HEK293 (cell line): Measurements from ENCODE around the gene MYL10.
A peak's percentile ranks its signal among the peaks of the same experiment; 100 is the strongest.

Source experiments
- CTCF ChIA-PET: fragments of 350-600 bp; formaldehyde crosslinking; extraction: SDS; loops from one replicate; lab custom pipeline; 2021; ENCODE audit warnings: antibody characterized with exemption; lab: Yijun Ruan, JAX
- POLR2A ChIA-PET: fragments of 300-600 bp; formaldehyde crosslinking; extraction: SDS; loops from one replicate; lab custom pipeline; 2020; ENCODE audit warnings: antibody characterized with exemption, inconsistent platforms; lab: Yijun Ruan, JAX
- H3K27ac ChIP-seq: fragments of 200-500 bp; sonication (Bioruptor generic); 2 replicates; pipeline ENCODE4 v1.5.1; 2014; ENCODE audit warnings: low read depth, low read length, control low read depth, inconsistent platforms; ENCODE audit errors: extremely low read depth
- H3K36me3 ChIP-seq, 2 experiments: fragments of 200-500 bp in 1 of 2; sonication (Bioruptor generic) in 1 of 2; 1 replicate in 1 of 2; 2 replicates in 1 of 2; pipeline ENCODE4 v1.5.1; 2014 to 2017; ENCODE audit warnings: inconsistent platforms in 2 of 2, low read length in 2 of 2; ENCODE audit not compliant: control insufficient read depth in 2 of 2, insufficient read depth in 1 of 2
- H3K4me1 ChIP-seq: fragments of 200-500 bp; sonication (Bioruptor generic); 2 replicates; pipeline ENCODE4 v1.5.1; 2014; ENCODE audit warnings: mild to moderate bottlenecking, low read length, inconsistent platforms; ENCODE audit not compliant: control insufficient read depth, insufficient read depth
- H3K4me3 ChIP-seq: 2 replicates; pipeline ENCODE4 v1.5.1; 2011; ENCODE audit warnings: low read depth, mild to moderate bottlenecking, control low read depth, low read length, moderate library complexity
- H3K9me3 ChIP-seq: fragments of 200-500 bp; sonication (Bioruptor generic); 2 replicates; pipeline ENCODE4 v1.5.1; 2014; ENCODE audit warnings: low read depth, low read length, inconsistent platforms; ENCODE audit not compliant: control insufficient read depth, insufficient read depth
- KLF1 ChIP-seq: fragments of 450-650 bp; formaldehyde crosslinking; IDR thresholded peaks from 2 replicates; pipeline ENCODE4 v1.5.1; 2016; ENCODE audit warnings: missing biosample characterization, missing genetic modification characterization
- KLF9 ChIP-seq: fragments of 450-650 bp; formaldehyde crosslinking; IDR thresholded peaks from 2 replicates; pipeline ENCODE4 v1.5.1; 2016; ENCODE audit warnings: missing biosample characterization, missing genetic modification characterization, low read depth
- SALL2 ChIP-seq: fragments of 450-650 bp; formaldehyde crosslinking; IDR thresholded peaks from 2 replicates; pipeline ENCODE4 v1.5.0; 2017; ENCODE audit warnings: missing biosample characterization, mild to moderate bottlenecking, missing genetic modification characterization, borderline replicate concordance
- TCF7L2 ChIP-seq: IDR thresholded peaks from 2 replicates; pipeline ENCODE4 v1.6.1; 2011; ENCODE audit warnings: low read depth, mild to moderate bottlenecking, inconsistent platforms, low read length, moderate library complexity, borderline replicate concordance
- TRIM28 ChIP-seq: IDR thresholded peaks from 2 replicates; pipeline ENCODE4 v1.6.1; 2011; ENCODE audit warnings: low read length, control low read depth, borderline replicate concordance
- ZBTB44 ChIP-seq: fragments of 450-650 bp; IDR thresholded peaks from 2 replicates; pipeline ENCODE4 v1.5.1; 2018; ENCODE audit warnings: missing biosample characterization, mild to moderate bottlenecking, missing genetic modification characterization
- ZBTB48 ChIP-seq: fragments of 450-650 bp; formaldehyde crosslinking; IDR thresholded peaks from 2 replicates; pipeline ENCODE4 v1.5.1; 2016; ENCODE audit warnings: missing biosample characterization, missing genetic modification characterization
- ZNF19 ChIP-seq: fragments of 450-650 bp; formaldehyde crosslinking; IDR thresholded peaks from 2 replicates; pipeline ENCODE4; 2016; ENCODE audit warnings: missing biosample characterization, missing genetic modification characterization, low read depth
- ZNF302 ChIP-seq: fragments of 450-650 bp; formaldehyde crosslinking; IDR thresholded peaks from 2 replicates; pipeline ENCODE4 v1.5.1; 2016; ENCODE audit warnings: missing biosample characterization, missing genetic modification characterization, low read depth
- ZNF518A ChIP-seq: fragments of 450-650 bp; formaldehyde crosslinking; conservative IDR thresholded peaks from 2 replicates; pipeline ENCODE4 v1.5.1; 2016; ENCODE audit warnings: low read depth, missing biosample characterization, missing genetic modification characterization
- ZNF558 ChIP-seq: fragments of 450-650 bp; formaldehyde crosslinking; IDR thresholded peaks from 2 replicates; pipeline ENCODE4 v1.5.1; 2016; ENCODE audit warnings: missing biosample characterization, missing genetic modification characterization
- ZNF639 ChIP-seq: fragments of 450-650 bp; formaldehyde crosslinking; IDR thresholded peaks from 2 replicates; pipeline ENCODE4 v1.5.1; 2016; ENCODE audit warnings: missing biosample characterization, missing genetic modification characterization
- ZNF830 ChIP-seq: fragments of 450-650 bp; IDR thresholded peaks from 2 replicates; pipeline ENCODE4 v1.5.0; 2018; ENCODE audit warnings: missing biosample characterization, missing genetic modification characterization, low read depth, mild to moderate bottlenecking, moderate library complexity
- TF ChIP-seq, protein P1 (sequence below): fragments of 450-650 bp; formaldehyde crosslinking; IDR thresholded peaks from 2 replicates; pipeline ENCODE4 v1.5.1; 2016; ENCODE audit warnings: missing biosample characterization, missing genetic modification characterization, borderline replicate concordance
- TF ChIP-seq, protein P2 (sequence below): fragments of 450-650 bp; formaldehyde crosslinking; IDR thresholded peaks from 2 replicates; pipeline ENCODE4 v1.5.1; 2016; ENCODE audit warnings: missing biosample characterization, missing genetic modification characterization, low read depth

The MYL10 gene

GRCh38 chr7:101564778-101565211 lies 64.3 kb downstream of the MYL10 start:
- Histone ChIP-seq H3K36me3 (no peaks in the 10 kb centered on the region), H3K4me3 (no peak overlapping the region), H3K27ac (no peak overlapping the region), H3K4me1 (no peaks in the 10 kb centered on the region), H3K9me3 (no peaks in the 10 kb centered on the region; the same call in 1 of the 2 replicates)
- TF ChIP-seq KLF1 (peak; percentile 17; the same call in 1 of the 2 replicates), ZBTB44 (tag by site-specific recombination) (no peak), ZBTB48 (tag by site-specific recombination) (no peak), ZNF558 (tag by site-specific recombination) (no peak), ZNF518A (tag by site-specific recombination) (no peak), TCF7L2 (no peak), KLF9 (tag by site-specific recombination) (peak; percentile 78), ZNF302 (tag by site-specific recombination) (no peak), SALL2 (tag by site-specific recombination) (no peak), TRIM28 (no peak), ZNF830 (tag by site-specific recombination) (no peak), ZNF19 (tag by site-specific recombination) (no peak), ZNF639 (tag by site-specific recombination) (no peak)
- TF ChIP-seq, protein P1, sequence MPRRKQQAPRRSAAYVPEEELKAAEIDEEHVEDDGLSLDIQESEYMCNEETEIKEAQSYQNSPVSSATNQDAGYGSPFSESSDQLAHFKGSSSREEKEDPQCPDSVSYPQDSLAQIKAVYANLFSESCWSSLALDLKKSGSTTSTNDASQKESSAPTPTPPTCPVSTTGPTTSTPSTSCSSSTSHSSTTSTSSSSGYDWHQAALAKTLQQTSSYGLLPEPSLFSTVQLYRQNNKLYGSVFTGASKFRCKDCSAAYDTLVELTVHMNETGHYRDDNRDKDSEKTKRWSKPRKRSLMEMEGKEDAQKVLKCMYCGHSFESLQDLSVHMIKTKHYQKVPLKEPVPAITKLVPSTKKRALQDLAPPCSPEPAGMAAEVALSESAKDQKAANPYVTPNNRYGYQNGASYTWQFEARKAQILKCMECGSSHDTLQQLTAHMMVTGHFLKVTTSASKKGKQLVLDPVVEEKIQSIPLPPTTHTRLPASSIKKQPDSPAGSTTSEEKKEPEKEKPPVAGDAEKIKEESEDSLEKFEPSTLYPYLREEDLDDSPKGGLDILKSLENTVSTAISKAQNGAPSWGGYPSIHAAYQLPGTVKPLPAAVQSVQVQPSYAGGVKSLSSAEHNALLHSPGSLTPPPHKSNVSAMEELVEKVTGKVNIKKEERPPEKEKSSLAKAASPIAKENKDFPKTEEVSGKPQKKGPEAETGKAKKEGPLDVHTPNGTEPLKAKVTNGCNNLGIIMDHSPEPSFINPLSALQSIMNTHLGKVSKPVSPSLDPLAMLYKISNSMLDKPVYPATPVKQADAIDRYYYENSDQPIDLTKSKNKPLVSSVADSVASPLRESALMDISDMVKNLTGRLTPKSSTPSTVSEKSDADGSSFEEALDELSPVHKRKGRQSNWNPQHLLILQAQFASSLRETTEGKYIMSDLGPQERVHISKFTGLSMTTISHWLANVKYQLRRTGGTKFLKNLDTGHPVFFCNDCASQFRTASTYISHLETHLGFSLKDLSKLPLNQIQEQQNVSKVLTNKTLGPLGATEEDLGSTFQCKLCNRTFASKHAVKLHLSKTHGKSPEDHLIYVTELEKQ (tag by site-specific recombination): no peak
- TF ChIP-seq, protein P2, sequence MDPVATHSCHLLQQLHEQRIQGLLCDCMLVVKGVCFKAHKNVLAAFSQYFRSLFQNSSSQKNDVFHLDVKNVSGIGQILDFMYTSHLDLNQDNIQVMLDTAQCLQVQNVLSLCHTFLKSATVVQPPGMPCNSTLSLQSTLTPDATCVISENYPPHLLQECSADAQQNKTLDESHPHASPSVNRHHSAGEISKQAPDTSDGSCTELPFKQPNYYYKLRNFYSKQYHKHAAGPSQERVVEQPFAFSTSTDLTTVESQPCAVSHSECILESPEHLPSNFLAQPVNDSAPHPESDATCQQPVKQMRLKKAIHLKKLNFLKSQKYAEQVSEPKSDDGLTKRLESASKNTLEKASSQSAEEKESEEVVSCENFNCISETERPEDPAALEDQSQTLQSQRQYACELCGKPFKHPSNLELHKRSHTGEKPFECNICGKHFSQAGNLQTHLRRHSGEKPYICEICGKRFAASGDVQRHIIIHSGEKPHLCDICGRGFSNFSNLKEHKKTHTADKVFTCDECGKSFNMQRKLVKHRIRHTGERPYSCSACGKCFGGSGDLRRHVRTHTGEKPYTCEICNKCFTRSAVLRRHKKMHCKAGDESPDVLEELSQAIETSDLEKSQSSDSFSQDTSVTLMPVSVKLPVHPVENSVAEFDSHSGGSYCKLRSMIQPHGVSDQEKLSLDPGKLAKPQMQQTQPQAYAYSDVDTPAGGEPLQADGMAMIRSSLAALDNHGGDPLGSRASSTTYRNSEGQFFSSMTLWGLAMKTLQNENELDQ: no peak
- CTCF ChIA-PET: interaction anchor here (0.7 kb wide), 1 partner anchor 574 kb away, joined by 3 read pairs; no protein-coding TSS in a partner anchor
- POLR2A ChIA-PET: no interaction called here
